Psoas muscle (tissue), 8 donors: Measurements from ENCODE around the gene RBMS3. TPM values are rescaled to one million over a fixed set of nuclear protein-coding genes. Genes with fewer than 3 reads are reported as not detected.

Experiments
- ATAC-seq, 4 donors: fragments of 200-7000 bp; cut with Tn5 transposase; one replicate each; pipeline ENCODE4 v1.9.1; 2020; ENCODE audit warnings: moderate library complexity in 3 of 4, mild to moderate bottlenecking in 2 of 4
- DNase-seq, 2 donors: peaks; one replicate each; pipeline ENCODE4 v3.0.0-alpha.2; 2020
- H3K27ac ChIP-seq: fragments of 200-600 bp; one replicate; pipeline ENCODE4 v1.8.0; 2022
- H3K27me3 ChIP-seq, 3 donors: fragments of 200-600 bp in 1 of 3; one replicate each; pipeline versions ENCODE4 v1.6.1 to v1.8.0; 2013 to 2022; ENCODE audit warnings: low read length in 2 of 3, mild to moderate bottlenecking in 2 of 3, moderate library complexity in 1 of 3; ENCODE audit not compliant: insufficient read depth in 3 of 3
- H3K36me3 ChIP-seq, 2 donors: fragments of 200-600 bp in 1 of 2; one replicate each; pipeline versions ENCODE4 v1.6.1 to v1.8.0; 2013 to 2022; ENCODE audit warnings: low read depth in 1 of 2, mild to moderate bottlenecking in 1 of 2, moderate library complexity in 1 of 2; ENCODE audit not compliant: insufficient read depth in 1 of 2
- H3K4me1 ChIP-seq: fragments of 200-600 bp; one replicate; pipeline ENCODE4 v1.8.0; 2022
- H3K4me3 ChIP-seq: fragments of 200-600 bp; one replicate; pipeline ENCODE4 v1.8.0; 2022; ENCODE audit warnings: mild to moderate bottlenecking
- H3K9me3 ChIP-seq: fragments of 200-600 bp; one replicate; pipeline ENCODE4 v1.8.0; 2022
- WGBS, 3 donors: extraction: QIAGEN DNeasy Blood & Tissue Kit; methylation state at CpG; one replicate each; pipeline versions ENCODE4 v1.1.6 to v1.1.7; 2013; 5-methylcytosine and 5-hydroxymethylcytosine counted together
- intact Hi-C, 2 donors: fragments of 100-400 bp; cut with DNase I; formaldehyde crosslinking; loops; one replicate each; pipeline versions ENCODE4 v1.11.0 to v1.14.2; 2022
- polyA plus RNA-seq, 3 donors: library from polyadenylated mRNA; stranded (reverse); fragments of 200-250 nt; gene quantifications; one replicate each; pipeline ENCODE4 v1.2.3, GENCODE V29; 2013
- total RNA-seq, 4 donors: library from RNA; stranded (reverse); fragmentation: NEBNext Ultra II Directional in 2 of 4; extraction: Animal tissue kit (Norgen Biotek cat#: 25700) in 2 of 4; gene quantifications; one replicate each; pipeline versions ENCODE4 v1.2.1 to v1.2.4, GENCODE V29; 2021 to 2023
- TF ChIP-seq, protein P1 (sequence below): fragments of 200-600 bp; IDR thresholded peaks from one replicate; pipeline ENCODE4 v1.8.0; 2022; ENCODE audit warnings: antibody characterized with exemption
- donor health status: healthy with polysubstance abuse.
- donor health status: DM: no; HTN: no; CAD: no; lungs with moderate emphysema.
- donor health status: Bipolar disorder and iron deficiency.
- donor health status: healthy.
- donor health status: DM: yes; HTN: yes; CAD: no.
- donor health status: DM: no; HTN: no; CAD: no.
- donor health status: DM: no; HTN: no; CAD: no.
- donor health status: DM: yes; HTN: yes; CAD: no.

RBMS3 gene
- total and polyA plus RNA-seq, 7 donors, result 3.8 to 34.5 (median 23.5) TPM

DNA sequence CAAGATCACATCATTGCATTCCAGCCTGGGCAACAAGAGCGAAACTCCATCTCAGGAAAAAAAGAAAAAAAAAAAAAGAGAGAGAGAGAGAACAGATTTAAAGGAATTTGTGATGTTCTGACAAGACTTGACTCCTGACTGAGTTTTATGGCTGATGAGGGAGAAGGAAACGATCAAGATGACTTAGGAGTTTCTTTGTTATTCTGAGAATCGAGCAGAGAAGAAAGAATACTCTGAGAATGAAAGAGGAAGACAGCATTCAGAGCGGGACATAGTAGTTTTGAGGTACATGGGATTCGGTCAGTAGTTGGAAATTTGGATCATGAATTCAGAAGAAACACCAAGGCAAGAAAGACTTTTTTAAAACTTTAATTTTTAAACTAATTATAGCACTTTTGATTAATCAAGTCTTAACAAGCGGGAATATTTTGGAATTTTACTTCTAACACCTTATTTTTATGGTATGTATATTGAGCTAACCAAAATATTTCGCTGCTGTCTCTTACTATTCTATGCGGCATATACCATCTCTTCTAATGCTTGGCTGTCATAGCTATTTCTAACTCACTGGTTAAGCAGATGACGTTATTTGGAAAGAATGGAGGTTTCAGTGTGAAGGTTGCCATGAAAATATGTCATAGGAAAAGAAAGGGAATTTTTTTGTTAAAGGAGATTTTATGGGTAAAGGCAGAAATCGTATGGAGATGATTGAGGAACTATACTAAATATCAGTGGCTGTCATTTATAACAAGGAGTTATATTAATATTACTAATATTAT lies 644.1 kb downstream of the RBMS3 start:
- WGBS, 3 donors, result 83 to 86% (median 84%) methylated on average over 10 of the region's 10 CpGs
- no peaks in the 10 kb centered on the region for H3K9me3 ChIP-seq
- TF ChIP-seq, protein P1, sequence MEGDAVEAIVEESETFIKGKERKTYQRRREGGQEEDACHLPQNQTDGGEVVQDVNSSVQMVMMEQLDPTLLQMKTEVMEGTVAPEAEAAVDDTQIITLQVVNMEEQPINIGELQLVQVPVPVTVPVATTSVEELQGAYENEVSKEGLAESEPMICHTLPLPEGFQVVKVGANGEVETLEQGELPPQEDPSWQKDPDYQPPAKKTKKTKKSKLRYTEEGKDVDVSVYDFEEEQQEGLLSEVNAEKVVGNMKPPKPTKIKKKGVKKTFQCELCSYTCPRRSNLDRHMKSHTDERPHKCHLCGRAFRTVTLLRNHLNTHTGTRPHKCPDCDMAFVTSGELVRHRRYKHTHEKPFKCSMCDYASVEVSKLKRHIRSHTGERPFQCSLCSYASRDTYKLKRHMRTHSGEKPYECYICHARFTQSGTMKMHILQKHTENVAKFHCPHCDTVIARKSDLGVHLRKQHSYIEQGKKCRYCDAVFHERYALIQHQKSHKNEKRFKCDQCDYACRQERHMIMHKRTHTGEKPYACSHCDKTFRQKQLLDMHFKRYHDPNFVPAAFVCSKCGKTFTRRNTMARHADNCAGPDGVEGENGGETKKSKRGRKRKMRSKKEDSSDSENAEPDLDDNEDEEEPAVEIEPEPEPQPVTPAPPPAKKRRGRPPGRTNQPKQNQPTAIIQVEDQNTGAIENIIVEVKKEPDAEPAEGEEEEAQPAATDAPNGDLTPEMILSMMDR, result no peak
- intact Hi-C loops, result no loop called here
- H3K36me3 ChIP-seq, result no peaks in the 10 kb centered on the region
- no peak overlapping the region for H3K4me3 ChIP-seq
- H3K27ac ChIP-seq, result no peak overlapping the region
- ATAC-seq (no peak), DNase-seq (no peak)
- H3K27me3 ChIP-seq, result no peaks in the 10 kb centered on the region
- H3K4me1 ChIP-seq, result no peaks in the 10 kb centered on the region

- H3K9me3 ChIP-seq, result no peaks in the 10 kb centered on the region
- H3K36me3 ChIP-seq, result no peaks in the 10 kb centered on the region
- DNase-seq (no peak), ATAC-seq (no peak)
- H3K27ac ChIP-seq, result no peak overlapping the region
- intact Hi-C loops, result no loop called here
- TF ChIP-seq, protein P1, result no peak
- no peaks in the 10 kb centered on the region for H3K27me3 ChIP-seq
- no peak overlapping the region for H3K4me3 ChIP-seq
- 62 to 80% (median 72%) methylated on average over 2 of the region's 2 CpGs for WGBS, 3 donors
- no peaks in the 10 kb centered on the region for H3K4me1 ChIP-seq
Observed at GRCh38 chr3:29926378-29926777, 645.5 kb downstream of the RBMS3 start.

GRCh38 chr3:29932696-29933325 lies 651.9 kb downstream of the RBMS3 start:
- Histone ChIP-seq H3K27me3 (no peaks in the 10 kb centered on the region), H3K4me1 (no peaks in the 10 kb centered on the region), H3K4me3 (no peak overlapping the region), H3K27ac (no peak overlapping the region), H3K36me3 (no peaks in the 10 kb centered on the region), H3K9me3 (no peaks in the 10 kb centered on the region)
- DNase-seq (no peak), ATAC-seq (peak in 1 of 4 donors; percentile 38)
- 85 to 90% (median 86%) methylated on average over 2 of the region's 2 CpGs for WGBS, 3 donors
- TF ChIP-seq, protein P1, result no peak
- intact Hi-C loops, result no loop called here

DNA sequence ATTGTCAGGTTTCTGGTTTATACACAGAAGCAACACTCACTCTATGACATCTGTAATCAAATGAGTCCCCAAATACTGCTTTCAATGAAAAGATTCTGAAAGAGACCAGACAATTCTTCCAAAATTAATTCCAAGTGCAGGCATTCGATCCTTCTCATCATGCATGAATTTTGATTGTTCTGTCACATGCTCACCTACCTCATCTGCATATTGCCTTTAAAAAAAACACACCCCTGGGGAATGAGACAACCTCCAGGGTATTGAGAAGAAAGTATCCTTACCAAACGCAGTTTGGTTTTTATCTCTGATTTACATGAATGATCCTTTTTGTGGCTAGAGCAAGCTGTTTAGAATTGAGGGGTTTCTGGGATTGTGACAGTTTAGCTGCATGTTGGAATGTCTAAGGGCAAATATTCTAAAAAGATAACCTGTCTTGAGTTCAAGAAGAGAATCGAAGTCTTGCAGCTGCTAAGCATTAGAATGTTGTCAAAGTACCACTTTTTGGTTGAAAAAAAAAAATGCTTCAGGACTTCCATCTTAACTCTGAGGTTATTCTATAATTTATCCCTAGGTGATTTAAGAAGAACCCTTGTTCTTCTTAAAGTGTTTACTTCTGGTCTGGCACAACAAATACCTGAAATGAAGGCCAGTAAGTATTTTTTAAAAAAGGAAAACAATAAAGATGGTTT lies 653.1 kb downstream of the RBMS3 start:
- Histone ChIP-seq H3K27ac (no peak overlapping the region), H3K36me3 (no peaks in the 10 kb centered on the region), H3K4me1 (no peaks in the 10 kb centered on the region), H3K9me3 (no peaks in the 10 kb centered on the region), H3K27me3 (no peaks in the 10 kb centered on the region), H3K4me3 (no peak overlapping the region)
- intact Hi-C loops, result no loop called here
- DNase-seq (no peak), ATAC-seq (no peak)
- TF ChIP-seq, protein P1, result no peak
- 44 to 53% (median 46%) methylated on average over 3 of the region's 3 CpGs for WGBS, 3 donors
